ENCODE measurements around the gene CRYBG1.
"Not testable (repeated sequence)": the region's sequence is repeated elsewhere in the genome, so short reads cannot be mapped to it uniquely, and the experiment has no call there.

GRCh38 chr6:106548926-106549455 is 188.5 kb downstream of the CRYBG1 start:
- not testable (repeated sequence) for TF ChIP-seq SREBF2 (IDR thresholded peaks at IDR 0.05); POLR2A (IDR thresholded peaks at IDR 0.05; ENCODE audit: low read length)

Measured in A549 (cell line).